A549 treated with RU486 at 1 μM for 4 hours (cell line): ENCODE data around the gene STEEP1. TPM values are rescaled to one million over a fixed set of nuclear protein-coding genes. Genes with fewer than 3 reads are reported as not detected.

Experiments
- total RNA-seq: library from RNA; stranded (reverse); fragments of 200-300 nt; extraction: Qiagen RNA extraction; gene quantifications from 5 replicates; pipeline ENCODE4 v1.2.3, GENCODE V29; 2022; ENCODE audit warnings: low read depth

STEEP1 gene
- 30.1 to 40.3 TPM (median 32.2 TPM) in 5 replicates for total RNA-seq

GRCh38 chrX:119565107-119565663 lies at the start of gene STEEP1:
TSS of gene STEEP1 (minus strand) at chrX:119565409. CDS start at chrX:119565355, 54 bp downstream.

DNA sequence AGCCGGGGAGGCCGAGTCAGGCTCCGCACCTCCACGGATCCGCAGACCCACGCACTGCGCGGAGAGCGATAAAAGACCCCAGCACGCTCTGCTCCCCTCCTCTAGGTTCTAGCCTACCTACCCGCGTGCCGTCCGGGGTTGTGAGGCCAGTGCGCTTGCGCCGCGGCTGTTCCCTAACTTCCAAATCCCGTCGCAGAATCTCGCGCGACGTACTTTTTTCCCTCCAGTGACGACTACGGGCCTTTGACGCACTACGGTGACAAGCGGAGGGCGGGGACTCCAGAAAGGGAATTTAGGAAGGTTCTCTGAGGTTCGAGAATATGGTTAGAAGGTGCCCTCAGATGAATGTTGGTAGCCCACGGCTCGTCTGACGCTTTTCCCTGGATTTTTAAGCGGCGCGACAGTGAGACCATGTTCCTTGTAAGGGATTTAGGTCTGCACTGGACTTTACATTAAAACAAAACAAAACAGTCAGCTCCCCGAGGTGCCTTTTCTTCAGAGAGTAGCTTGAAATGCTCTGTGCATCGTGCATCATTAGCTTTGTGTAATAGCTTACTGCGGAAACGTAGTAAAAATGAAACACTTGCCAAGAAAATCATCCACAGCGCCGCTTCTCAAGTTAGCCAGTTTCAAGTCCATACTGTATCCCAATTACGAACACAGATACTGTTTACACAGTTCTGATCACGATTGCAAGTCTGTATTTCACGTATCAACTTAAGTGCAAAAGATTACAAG lies 41.2 kb upstream of the STEEP1 start, which contains the start of gene NKRF:
Gene NKRF, minus strand, starts transcription at position 145 of the 738 bp plus-strand sequence.

DNA sequence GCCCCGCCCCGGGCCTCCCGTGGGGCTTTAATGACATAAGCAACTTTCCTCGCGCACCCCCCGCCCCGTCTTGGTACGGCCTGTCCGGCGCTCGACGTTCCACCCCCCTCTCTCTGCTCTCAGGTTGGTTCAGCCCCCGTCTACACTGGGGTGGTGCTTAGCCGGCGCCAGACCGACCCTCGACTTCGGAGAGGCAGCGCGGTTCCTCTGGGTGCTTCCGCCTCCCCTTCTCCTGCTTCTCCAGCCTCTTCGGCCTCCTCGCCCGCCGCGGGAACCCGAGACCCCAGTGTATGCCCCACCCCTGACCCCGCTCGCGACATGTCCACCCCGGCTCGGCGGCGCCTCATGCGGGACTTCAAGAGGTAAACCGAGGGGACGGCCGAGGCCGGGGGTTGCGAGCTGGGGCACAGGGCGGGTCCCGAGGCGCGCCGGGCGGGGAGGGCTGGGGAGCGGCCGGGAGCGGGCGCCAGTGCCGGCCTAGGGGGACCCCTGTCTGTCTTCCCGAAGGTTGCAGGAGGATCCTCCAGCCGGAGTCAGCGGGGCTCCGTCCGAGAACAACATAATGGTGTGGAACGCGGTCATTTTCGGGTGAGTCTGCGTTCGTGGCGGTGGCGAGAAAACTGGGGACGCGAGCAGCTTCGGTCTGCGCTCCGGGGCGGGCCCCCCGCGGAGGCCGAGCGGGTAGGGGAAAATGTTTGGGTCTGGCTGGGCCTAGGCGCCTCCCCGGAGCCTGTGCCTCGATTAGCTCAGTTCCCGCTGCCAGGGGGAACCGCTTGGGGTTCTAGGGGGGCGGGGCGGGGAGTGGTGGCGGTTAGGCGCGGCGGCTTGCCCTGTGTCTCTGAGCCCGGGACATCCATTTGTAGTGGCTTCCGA lies 9.4 kb upstream of the STEEP1 start, which contains the start of gene UBE2A:
Gene UBE2A, plus strand, starts transcription at position 170 of the 873 bp plus-strand sequence. Its CDS starts 149 bp downstream, at position 319.

Other genes with a start within 250 kb of the STEEP1 start
- gene SLC25A43, start 166.1 kb downstream of the STEEP1 start, total RNA-seq, result 24.6 to 33.4 TPM (median 30.9 TPM) in 5 replicates
- 692 to 803 TPM (median 758 TPM) in 5 replicates for gene SLC25A5, start 97.0 kb downstream of the STEEP1 start, total RNA-seq
- 136 to 142 TPM (median 138 TPM) in 5 replicates for gene UBE2A, start 9.2 kb upstream of the STEEP1 start, total RNA-seq
- 14.4 to 19.9 TPM (median 18.5 TPM) in 5 replicates for gene NKRF, start 41.0 kb upstream of the STEEP1 start, total RNA-seq
- gene SEPTIN6, start 127.8 kb upstream of the STEEP1 start, total RNA-seq, result 9.3 to 11.8 TPM (median 10.5 TPM) in 5 replicates
- gene SOWAHD, start 193.2 kb upstream of the STEEP1 start, total RNA-seq, result 0.09 to 0.20 TPM (median 0.17 TPM) in 4 of 5 replicates, not detected in the other
- gene RPL39, start 226.2 kb upstream of the STEEP1 start, total RNA-seq, result 3,393 to 5,238 TPM (median 3,694 TPM) in 5 replicates